Kidney (tissue), 14 donors: ENCODE measurements around the gene NUBP2. TPM values are rescaled to one million over a fixed set of nuclear protein-coding genes. Genes with fewer than 3 reads are reported as not detected.

ENCODE experiments used
- DNase-seq, 5 donors: peaks; one replicate each; pipeline ENCODE4 v3.0.0-alpha.2; 2013 to 2020
- FAIRE-seq: peaks from 2 replicates; lab custom pipeline; 2012; peaks lifted over from hg19 to GRCh38; lab: Jason Lieb, UNC
- H3K27ac ChIP-seq, 2 donors: one replicate each; pipeline ENCODE4 v1.7.0; 2013; ENCODE audit warnings: low read depth in 2 of 2, low read length in 2 of 2, inconsistent platforms in 1 of 2
- H3K27me3 ChIP-seq: one replicate; pipeline ENCODE4 v1.7.1; 2013; ENCODE audit warnings: low read length, inconsistent platforms; ENCODE audit not compliant: control insufficient read depth, insufficient read depth
- H3K36me3 ChIP-seq, 3 donors: one replicate each; pipeline versions ENCODE4 v1.7.0 to v1.7.1; 2013; ENCODE audit warnings: low read length in 3 of 3, control low read depth in 1 of 3, inconsistent platforms in 1 of 3; ENCODE audit not compliant: insufficient read depth in 3 of 3, control insufficient read depth in 2 of 3
- H3K4me1 ChIP-seq, 3 donors: one replicate each; pipeline versions ENCODE4 v1.7.0 to v1.7.1; 2013; ENCODE audit warnings: low read length in 3 of 3, inconsistent platforms in 1 of 3, low read depth in 1 of 3; ENCODE audit not compliant: control insufficient read depth in 2 of 3, insufficient read depth in 2 of 3
- H3K4me3 ChIP-seq, 3 donors: one replicate each; pipeline versions ENCODE4 v1.7.0 to v1.8.1; 2013; ENCODE audit warnings: low read length in 3 of 3, control low read depth in 1 of 3, inconsistent platforms in 1 of 3
- H3K9ac ChIP-seq, 3 donors: one replicate each; pipeline versions ENCODE4 v1.7.0 to v1.7.1; 2013; ENCODE audit warnings: low read length in 3 of 3, control low read depth in 1 of 3, inconsistent platforms in 1 of 3
- H3K9me3 ChIP-seq, 3 donors: one replicate each; pipeline versions ENCODE4 v1.7.0 to v1.7.1; 2013; ENCODE audit warnings: low read length in 3 of 3, control low read depth in 1 of 3, inconsistent platforms in 1 of 3; ENCODE audit not compliant: control insufficient read depth in 2 of 3, insufficient read depth in 1 of 3
- intact Hi-C: fragments of 100-400 bp; cut with DNase I; formaldehyde crosslinking; loops from one replicate; pipeline ENCODE4 v1.11.1; 2022
- polyA plus RNA-seq: library from polyadenylated mRNA; stranded (reverse); fragments of 350-450 nt; fragmentation: Illumina TruSeq; extraction: RNeasy Lipid Tissue Mini Kit (QIAGEN cat#74804); gene quantifications from one replicate; pipeline ENCODE4 v1.2.3, GENCODE V29; 2014; ENCODE audit warnings: low read depth, low replicate concordance; ENCODE audit not compliant: insufficient read depth
- total RNA-seq: library from RNA; stranded (reverse); fragmentation: NEBNext Ultra II Directional; extraction: Animal tissue kit (Norgen Biotek cat#: 25700); gene quantifications from one replicate; pipeline ENCODE4 v1.2.1, GENCODE V29; 2021
- TF ChIP-seq, protein P1 (sequence below): IDR thresholded peaks from 3 replicates; pipeline ENCODE4 v1.5.1; 2012; ENCODE audit warnings: mild to moderate bottlenecking, moderate library complexity, borderline replicate concordance; ENCODE audit not compliant: insufficient read depth; ENCODE audit errors: extremely low read depth
- donor health status: control.
- donor health status: control.
- donor health status: control.
- donor health status: control.
- donor health status: control.
- donor health status: DM: yes; HTN: yes; CAD: no.
- donor health status: Normal renal cell carcinoma (clear cell type).

The NUBP2 gene
- total and polyA plus RNA-seq, 2 donors from 2014 or later, result 42.8 to 71.1 TPM

- intact Hi-C loops, result no loop called here
- no peaks in the 10 kb centered on the region for H3K4me1 ChIP-seq
- H3K9me3 ChIP-seq, result peaks cover 0 to 8% (median 0%) of the 10 kb centered on the region in 3 donors
- no peak overlapping the region for H3K27ac ChIP-seq
- H3K4me3 ChIP-seq, result no peak overlapping the region
- TF ChIP-seq, protein P1, sequence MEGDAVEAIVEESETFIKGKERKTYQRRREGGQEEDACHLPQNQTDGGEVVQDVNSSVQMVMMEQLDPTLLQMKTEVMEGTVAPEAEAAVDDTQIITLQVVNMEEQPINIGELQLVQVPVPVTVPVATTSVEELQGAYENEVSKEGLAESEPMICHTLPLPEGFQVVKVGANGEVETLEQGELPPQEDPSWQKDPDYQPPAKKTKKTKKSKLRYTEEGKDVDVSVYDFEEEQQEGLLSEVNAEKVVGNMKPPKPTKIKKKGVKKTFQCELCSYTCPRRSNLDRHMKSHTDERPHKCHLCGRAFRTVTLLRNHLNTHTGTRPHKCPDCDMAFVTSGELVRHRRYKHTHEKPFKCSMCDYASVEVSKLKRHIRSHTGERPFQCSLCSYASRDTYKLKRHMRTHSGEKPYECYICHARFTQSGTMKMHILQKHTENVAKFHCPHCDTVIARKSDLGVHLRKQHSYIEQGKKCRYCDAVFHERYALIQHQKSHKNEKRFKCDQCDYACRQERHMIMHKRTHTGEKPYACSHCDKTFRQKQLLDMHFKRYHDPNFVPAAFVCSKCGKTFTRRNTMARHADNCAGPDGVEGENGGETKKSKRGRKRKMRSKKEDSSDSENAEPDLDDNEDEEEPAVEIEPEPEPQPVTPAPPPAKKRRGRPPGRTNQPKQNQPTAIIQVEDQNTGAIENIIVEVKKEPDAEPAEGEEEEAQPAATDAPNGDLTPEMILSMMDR, result no peak
- no peak overlapping the region for H3K9ac ChIP-seq
- DNase-seq (no peak), FAIRE-seq (no peak)
- peaks cover 8 to 9% (median 9%) of the 10 kb centered on the region in 3 donors for H3K36me3 ChIP-seq
- no peaks in the 10 kb centered on the region for H3K27me3 ChIP-seq
Observed at GRCh38 chr16:1734816-1735215, 47.9 kb upstream of the NUBP2 start.

GRCh38 chr16:1740234-1740633, 42.5 kb upstream of the NUBP2 start:
- Histone ChIP-seq H3K4me1 (no peaks in the 10 kb centered on the region), H3K36me3 (peaks cover 4 to 11% (median 9%) of the 10 kb centered on the region in 3 donors), H3K27me3 (no peaks in the 10 kb centered on the region), H3K9ac (no peak overlapping the region), H3K27ac (no peak overlapping the region), H3K9me3 (peaks cover 0 to 8% (median 0%) of the 10 kb centered on the region in 3 donors), H3K4me3 (no peak overlapping the region)
- intact Hi-C loops, result no loop called here
- TF ChIP-seq, protein P1, result no peak
- FAIRE-seq, result no peak
- no peak for DNase-seq

- Histone ChIP-seq H3K4me1 (no peaks in the 10 kb centered on the region), H3K9me3 (peaks cover 0 to 8% (median 0%) of the 10 kb centered on the region in 3 donors), H3K9ac (no peak overlapping the region), H3K27ac (no peak overlapping the region), H3K36me3 (peaks cover 0 to 12% (median 11%) of the 10 kb centered on the region in 3 donors), H3K27me3 (no peaks in the 10 kb centered on the region), H3K4me3 (no peak overlapping the region)
- intact Hi-C loops, result no loop called here
- FAIRE-seq (no peak), DNase-seq (no peak)
- TF ChIP-seq, protein P1, result no peak
Observed at GRCh38 chr16:1740781-1741490, 41.8 kb upstream of the NUBP2 start.
